Lower leg skin (tissue), 4 donors: ENCODE results near the gene MPHOSPH8. TPM values are rescaled to one million over a fixed set of nuclear protein-coding genes. Genes with fewer than 3 reads are reported as not detected.
"Not testable (repeated sequence)": the region's sequence is repeated elsewhere in the genome, so short reads cannot be mapped to it uniquely, and the experiment has no call there.

Experiments
- DNase-seq, 2 donors: peaks; one replicate each; pipeline ENCODE4 v3.0.0-alpha.2; 2019; ENCODE audit warnings: low spot score in 2 of 2
- H3K4me3 ChIP-seq: fragments of 200-600 bp; sonication (generic); 2 replicates; pipeline ENCODE4 v1.5.1; 2017; ENCODE audit warnings: mild to moderate bottlenecking, low read depth; ENCODE audit not compliant: poor library complexity, severe bottlenecking
- CTCF ChIP-seq, 3 donors: fragments of 450-650 bp; IDR thresholded peaks; one replicate each; pipeline ENCODE4 v1.5.1; 2016; ENCODE audit warnings: antibody characterized with exemption in 3 of 3, mild to moderate bottlenecking in 3 of 3, moderate library complexity in 2 of 3
- POLR2A ChIP-seq, 2 donors: fragments of 450-650 bp; IDR thresholded peaks; one replicate each; pipeline ENCODE4 v1.6.1; 2016 to 2017; ENCODE audit warnings: antibody characterized with exemption in 2 of 2, mild to moderate bottlenecking in 1 of 2, moderate library complexity in 1 of 2
- WGBS, 2 donors: methylation state at CpG; one replicate each; pipeline ENCODE4 v1.1.5; 2018; 5-methylcytosine and 5-hydroxymethylcytosine counted together
- intact Hi-C: fragments of 100-400 bp; cut with DNase I; formaldehyde crosslinking; loops from one replicate; pipeline ENCODE4 v1.15.0; 2023; ENCODE audit warnings: low total_unique reads
- total RNA-seq, 4 donors: library from RNA; depleted of rRNA; stranded (reverse); fragments of >200 nt; gene quantifications; one replicate each; pipeline ENCODE4 v1.1.0, GENCODE V29; 2016

The MPHOSPH8 gene
- total RNA-seq, 4 donors from 2014 or later = 18.6 to 30.1 (median 25.6) TPM

DNA sequence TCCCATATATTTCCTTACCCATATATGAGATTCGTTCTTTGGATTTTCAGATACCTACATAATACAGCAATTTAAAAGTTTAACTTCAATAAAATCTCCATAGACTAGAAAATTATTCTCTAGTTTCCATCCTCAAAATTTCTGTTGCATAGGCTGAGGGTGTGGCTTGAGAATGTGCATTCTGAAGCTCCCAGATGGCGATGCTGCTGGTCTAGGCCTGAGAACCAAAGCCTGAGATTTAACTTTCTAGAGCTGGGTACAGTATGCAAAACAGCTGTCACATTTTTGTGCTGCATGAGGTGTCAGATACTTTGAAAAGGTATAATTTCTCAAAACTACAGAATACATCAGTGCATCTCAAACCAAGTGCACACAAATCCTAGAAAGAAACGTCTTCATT, 42.7 kb downstream of the MPHOSPH8 start:
- intact Hi-C loops = no loop called here
- 91 to 96% methylated on average over 3 of the region's 3 CpGs for WGBS, 2 donors
- TF ChIP-seq CTCF (IDR thresholded peaks at IDR 0.05) = no peak
- no peak for TF ChIP-seq POLR2A (IDR thresholded peaks at IDR 0.05)
- H3K4me3 ChIP-seq = no peak overlapping the region
- no peak for DNase-seq

DNA sequence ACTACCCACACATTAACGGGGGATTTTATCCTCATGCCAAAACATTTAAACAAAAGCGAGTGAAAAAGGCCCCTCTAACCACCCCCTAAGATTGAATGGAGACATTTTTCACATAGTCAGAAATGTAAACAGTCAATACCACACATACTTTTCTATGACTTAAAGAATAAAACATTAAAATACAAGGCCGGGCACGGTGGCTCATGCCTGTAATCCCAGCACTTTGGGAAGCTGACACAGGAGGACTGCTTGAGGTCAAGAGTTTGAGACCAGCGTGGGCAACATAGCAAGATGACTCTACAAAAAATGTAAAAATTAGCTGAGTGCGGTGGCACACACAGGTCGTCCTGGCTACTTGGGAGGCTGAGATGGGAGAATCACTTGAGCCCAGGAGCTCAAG, 47.3 kb downstream of the MPHOSPH8 start:
- TF ChIP-seq CTCF (IDR thresholded peaks at IDR 0.05) = no peak
- no peak for TF ChIP-seq POLR2A (IDR thresholded peaks at IDR 0.05)
- no peak overlapping the region for H3K4me3 ChIP-seq
- no peak for DNase-seq
- intact Hi-C loops = no loop called here
- 92 to 96% methylated on average over 7 of the region's 7 CpGs for WGBS, 2 donors

DNA sequence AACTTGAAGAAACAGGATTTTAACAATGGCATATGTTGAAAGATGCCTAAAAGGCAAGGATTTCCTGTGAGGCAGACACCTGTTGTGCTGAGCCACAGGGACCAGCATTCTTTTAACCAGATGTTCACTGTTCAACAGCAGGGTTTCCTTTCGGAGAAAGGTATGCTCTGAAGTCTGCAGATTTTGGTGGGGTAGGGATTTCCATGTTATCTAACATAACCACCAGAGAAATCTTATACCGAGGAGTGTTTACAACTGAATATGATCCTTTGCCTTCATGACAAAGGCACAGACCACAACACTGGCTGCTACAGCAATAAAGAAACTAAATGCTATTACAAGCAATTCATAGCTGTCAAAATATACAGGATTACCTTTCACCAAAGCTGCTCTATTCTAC, 48.1 kb downstream of the MPHOSPH8 start:
- whole genome bisulfite sequencing, 2 donors = 77 to 81% methylated on average over 2 of the region's 2 CpGs
- intact Hi-C loops = no loop called here
- no peak for DNase-seq
- TF ChIP-seq POLR2A (IDR thresholded peaks at IDR 0.05) = no peak
- no peak for TF ChIP-seq CTCF (IDR thresholded peaks at IDR 0.05)
- no peak overlapping the region for H3K4me3 ChIP-seq

DNA sequence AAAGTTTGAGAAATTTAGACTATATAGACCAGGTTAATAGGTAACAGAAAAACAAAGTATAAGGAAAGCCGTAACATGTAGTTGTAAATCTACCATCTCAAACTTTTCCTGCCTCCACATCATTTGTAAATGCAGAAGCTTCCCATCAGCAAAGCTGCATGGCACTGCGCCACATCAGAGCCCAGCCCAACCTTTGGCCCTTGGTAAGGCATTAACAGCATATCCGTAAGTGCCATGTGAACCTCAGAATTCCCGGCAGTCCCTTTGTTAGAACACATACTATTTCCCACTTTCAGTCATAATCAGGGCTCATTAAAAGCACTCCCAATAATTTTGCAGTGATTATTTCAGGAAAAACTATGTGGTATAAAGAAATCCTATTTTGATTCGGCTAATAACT, 51.6 kb downstream of the MPHOSPH8 start:
- no peak overlapping the region for H3K4me3 ChIP-seq
- no peak for TF ChIP-seq POLR2A (IDR thresholded peaks at IDR 0.05)
- no peak for TF ChIP-seq CTCF (IDR thresholded peaks at IDR 0.05)
- 67 to 68% methylated on average over 5 of the region's 5 CpGs for WGBS, 2 donors
- intact Hi-C loops = no loop called here
- no peak for DNase-seq

DNA sequence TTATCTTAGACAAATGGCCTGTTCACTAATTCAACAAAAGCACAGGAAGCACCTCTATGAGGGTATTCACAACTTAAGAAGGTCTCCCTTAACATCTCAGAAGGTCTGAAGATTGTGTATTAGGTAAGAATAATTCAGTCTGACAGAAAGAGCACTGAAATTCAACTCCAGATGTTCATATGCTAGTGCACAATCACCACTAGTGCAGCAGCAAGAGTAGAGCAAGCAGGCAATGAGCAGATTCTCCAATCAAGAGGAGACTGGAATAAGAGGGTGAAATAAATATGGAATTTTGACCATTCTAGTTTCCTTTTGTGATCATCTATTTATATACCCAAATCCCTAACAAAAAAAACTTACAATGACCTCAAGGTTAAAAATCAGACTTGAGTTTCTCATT, 52.0 kb downstream of the MPHOSPH8 start:
- no peak for DNase-seq
- no peak for TF ChIP-seq CTCF (IDR thresholded peaks at IDR 0.05)
- no peak for TF ChIP-seq POLR2A (IDR thresholded peaks at IDR 0.05)
- H3K4me3 ChIP-seq = no peak overlapping the region
- intact Hi-C loops = no loop called here

- 95 to 96% methylated on average over 8 of the region's 8 CpGs for WGBS, 2 donors
- H3K4me3 ChIP-seq, intact Hi-C loops, DNase-seq: not testable (repeated sequence)
Observed at GRCh38 chr13:19691447-19691846, 58.0 kb downstream of the MPHOSPH8 start.
